OCI-LY1 (cell line): Measurements from ENCODE around the gene RPRML.

Experiments used
- H2AFZ ChIP-seq: fragments of 200-600 bp; sonication (generic), shearing (Covaris generic); 2 replicates; pipeline ENCODE4 v1.6.0; 2014; ENCODE audit warnings: antibody characterized with exemption, mild to moderate bottlenecking, low read length
- H3F3A ChIP-seq: fragments of 200-600 bp; sonication (generic), shearing (Covaris generic); 2 replicates; pipeline ENCODE4 v1.6.0; 2014; ENCODE audit warnings: mild to moderate bottlenecking, antibody characterized with exemption, low read length, moderate library complexity; ENCODE audit not compliant: insufficient read depth
- H3K27ac ChIP-seq: fragments of 200-600 bp; sonication (generic); 2 replicates; pipeline ENCODE4 v1.5.1; 2014; ENCODE audit warnings: low read length, mixed run types, mild to moderate bottlenecking, low read depth; ENCODE audit not compliant: poor library complexity, severe bottlenecking
- H3K27me3 ChIP-seq: fragments of 200-600 bp; sonication (generic); 2 replicates; pipeline ENCODE4 v1.6.0; 2014; ENCODE audit warnings: antibody characterized with exemption, mild to moderate bottlenecking, low read length, moderate library complexity; ENCODE audit not compliant: insufficient read depth
- H3K36me3 ChIP-seq: fragments of 200-600 bp; sonication (generic); 2 replicates; pipeline ENCODE4 v1.6.1; 2014; ENCODE audit warnings: mild to moderate bottlenecking, antibody characterized with exemption, low read length, moderate library complexity, mixed read lengths; ENCODE audit not compliant: insufficient read depth
- H3K4me1 ChIP-seq: fragments of 200-600 bp; sonication (generic); 2 replicates; pipeline ENCODE4 v1.5.1; 2014; ENCODE audit warnings: mild to moderate bottlenecking, low read length, moderate library complexity; ENCODE audit not compliant: insufficient read depth, severe bottlenecking
- H3K4me2 ChIP-seq: fragments of 200-600 bp; sonication (generic), shearing (Covaris generic); 2 replicates; pipeline ENCODE4 v1.6.1; 2014; ENCODE audit warnings: low read length
- H3K4me3 ChIP-seq: fragments of 200-600 bp; sonication (generic); 2 replicates; pipeline ENCODE4 v1.5.1; 2014; ENCODE audit warnings: low read length, low read depth, mild to moderate bottlenecking, mixed read lengths; ENCODE audit not compliant: poor library complexity, severe bottlenecking
- H3K79me2 ChIP-seq: fragments of 200-600 bp; shearing (Covaris generic); 2 replicates; pipeline ENCODE4 v1.6.1; 2016; ENCODE audit warnings: mixed run types, low read length, mixed read lengths; ENCODE audit not compliant: insufficient read depth
- H3K9ac ChIP-seq: fragments of 200-600 bp; sonication (generic), shearing (Covaris generic); 2 replicates; pipeline ENCODE4 v1.6.1; 2014; ENCODE audit warnings: mild to moderate bottlenecking, low read length, mixed read lengths
- H3K9me2 ChIP-seq: fragments of 200-600 bp; sonication (generic), shearing (Covaris generic); 2 replicates; pipeline ENCODE4 v1.6.1; 2014; ENCODE audit warnings: low read depth, mild to moderate bottlenecking, low read length, mixed read lengths
- H3K9me3 ChIP-seq: fragments of 200-600 bp; shearing (Covaris generic); 2 replicates; pipeline ENCODE4 v1.6.1; 2014; ENCODE audit warnings: low read length, mixed read lengths
- H4K20me1 ChIP-seq: fragments of 200-600 bp; sonication (generic), shearing (Covaris generic); 2 replicates; pipeline ENCODE4 v1.6.0; 2016; ENCODE audit warnings: mild to moderate bottlenecking, low read length; ENCODE audit not compliant: insufficient read depth
- CTCF ChIP-seq: fragments of 200-600 bp; sonication (generic), shearing (Covaris generic); IDR thresholded peaks from 2 replicates; pipeline ENCODE4 v1.5.1; 2017; ENCODE audit warnings: mild to moderate bottlenecking, antibody characterized with exemption, low read length, moderate library complexity, mixed read lengths
- EZH2 ChIP-seq: fragments of 200-600 bp; sonication (generic), shearing (Covaris generic); IDR thresholded peaks from 2 replicates; pipeline ENCODE4 v1.8.0; 2017; ENCODE audit warnings: borderline replicate concordance, mixed run types, mild to moderate bottlenecking, antibody characterized with exemption, low read length, moderate library complexity, mixed read lengths

The RPRML gene

DNA sequence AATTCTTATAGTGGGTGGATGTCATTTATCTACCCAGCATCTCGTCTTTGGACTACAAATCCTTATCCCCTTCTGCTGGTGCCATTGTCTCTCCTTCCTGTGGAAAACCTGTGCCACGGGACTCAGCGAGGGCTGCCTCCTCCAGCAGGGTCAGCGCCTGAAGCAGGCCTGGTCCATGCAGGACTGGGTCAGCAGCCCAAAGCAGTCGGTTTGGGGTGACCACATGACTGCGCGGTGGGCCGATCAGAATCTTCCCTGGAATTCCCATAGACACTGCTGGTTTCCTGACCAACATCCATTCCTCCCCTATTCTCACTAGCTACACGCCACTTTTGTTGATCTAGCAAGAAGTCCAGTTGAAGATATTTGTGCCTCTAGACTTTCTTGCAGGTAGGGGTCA, 26.9 kb downstream of the RPRML start:
- H3K9me2 ChIP-seq = no peaks in the 10 kb centered on the region
- H3K27ac ChIP-seq = no peak overlapping the region
- 0 out of 2 replicates have a peak, but pooled peaks cover 3% of the 10 kb centered on the region for H3K27me3 ChIP-seq
- H3K79me2 ChIP-seq = no peaks in the 10 kb centered on the region
- TF ChIP-seq EZH2 (no peak), CTCF (no peak)
- H3K36me3 ChIP-seq = no peaks in the 10 kb centered on the region
- no peak overlapping the region for H3K4me3 ChIP-seq
- H2AFZ ChIP-seq = no peak overlapping the region
- no peak overlapping the region for H3K9ac ChIP-seq
- H3K9me3 ChIP-seq = no peaks in the 10 kb centered on the region
- H3K4me2 ChIP-seq = no peak overlapping the region
- H3K4me1 ChIP-seq = no peaks in the 10 kb centered on the region
- H4K20me1 ChIP-seq = no peaks in the 10 kb centered on the region
- H3F3A ChIP-seq = no peaks in the 10 kb centered on the region

GRCh38 chr17:46951706-46952105, 27.3 kb downstream of the RPRML start:
- H3K9ac ChIP-seq = no peak overlapping the region

GRCh38 chr17:46950997-46951621, 27.9 kb downstream of the RPRML start:
- Histone ChIP-seq H3K27ac (no peak overlapping the region), H3K4me2 (no peak overlapping the region), H3F3A (no peaks in the 10 kb centered on the region)

More at GRCh38 chr17:46951706-46952105, 27.3 kb downstream of the RPRML start:
- 0 out of 2 replicates have a peak, but pooled peaks cover 1% of the 10 kb centered on the region for H3K27me3 ChIP-seq
- no peaks in the 10 kb centered on the region for H3K36me3 ChIP-seq
- H3F3A ChIP-seq = no peaks in the 10 kb centered on the region
- H3K9me3 ChIP-seq = no peaks in the 10 kb centered on the region
- no peaks in the 10 kb centered on the region for H3K79me2 ChIP-seq
- H3K27ac ChIP-seq = no peak overlapping the region
- TF ChIP-seq CTCF = no peak
- H2AFZ ChIP-seq = no peak overlapping the region
- no peak overlapping the region for H3K4me3 ChIP-seq
- H3K4me2 ChIP-seq = no peak overlapping the region
- no peaks in the 10 kb centered on the region for H3K4me1 ChIP-seq
- H3K9me2 ChIP-seq = no peaks in the 10 kb centered on the region
- H4K20me1 ChIP-seq = no peaks in the 10 kb centered on the region

More at GRCh38 chr17:46950997-46951621, 27.9 kb downstream of the RPRML start:
- no peak overlapping the region for H3K4me3 ChIP-seq
- no peaks in the 10 kb centered on the region for H3K9me2 ChIP-seq
- H4K20me1 ChIP-seq = no peaks in the 10 kb centered on the region
- H2AFZ ChIP-seq = no peak overlapping the region
- TF ChIP-seq EZH2 (no peak), CTCF (no peak)
- no peak overlapping the region for H3K9ac ChIP-seq
- no peaks in the 10 kb centered on the region for H3K79me2 ChIP-seq
- H3K4me1 ChIP-seq = no peaks in the 10 kb centered on the region
- H3K9me3 ChIP-seq = no peaks in the 10 kb centered on the region
- H3K27me3 ChIP-seq = no peaks in the 10 kb centered on the region
- H3K36me3 ChIP-seq = no peaks in the 10 kb centered on the region
